GM10248 (cell line): ENCODE results near the gene MLXIP.
"Not testable (repeated sequence)": the region's sequence is repeated elsewhere in the genome, so short reads cannot be mapped to it uniquely, and the experiment has no call there.

Source experiments
- CTCF ChIA-PET: fragments of 300-600 bp; sonication (Branson Sonifier 250); formaldehyde crosslinking; extraction: SDS; loops from one replicate; lab custom pipeline; 2021; ENCODE audit warnings: antibody characterized with exemption; lab: Yijun Ruan, JAX
- POLR2A ChIA-PET: fragments of 350-650 bp; sonication (Branson Sonifier 250); formaldehyde crosslinking; extraction: SDS; loops from one replicate; lab custom pipeline; 2020; ENCODE audit warnings: antibody characterized with exemption; lab: Yijun Ruan, JAX
- DNase-seq: peaks from one replicate; pipeline ENCODE4 v3.0.0; 2012; ENCODE audit errors: extremely low spot score
- CTCF ChIP-seq: IDR thresholded peaks from 2 replicates; pipeline ENCODE4 v1.5.1; 2012; ENCODE audit warnings: mild to moderate bottlenecking, low read depth; ENCODE audit errors: extremely low read depth, missing control alignments, control extremely low read depth

The MLXIP gene

GRCh38 chr12:122031342-122032216 is 47.0 kb upstream of the MLXIP start:
- TF ChIP-seq CTCF = peak; percentile 54
- DNase-seq = peak; percentile 70
- ChIA-PET POLR2A (no interaction called here), CTCF (interaction anchor here (0.8 to 2.4 kb wide), 6 partner anchors 8 to 237 kb away, joined by 3 to 8 read pairs (median 4); partner anchors contain the start of gene CFAP251)

GRCh38 chr12:122032580-122032979 is 46.0 kb upstream of the MLXIP start:
- CTCF ChIA-PET = interaction anchor here (0.8 to 2.4 kb wide), 6 partner anchors 9 to 238 kb away, joined by 3 to 8 read pairs (median 4); no protein-coding TSS in a partner anchor
- TF ChIP-seq CTCF = no peak
- POLR2A ChIA-PET = no interaction called here
- DNase-seq = no peak

- DNase-seq = no peak
- ChIA-PET CTCF (interaction anchor here (1.0 kb wide), 1 partner anchor 29 kb away, joined by 3 read pairs; no protein-coding TSS in a partner anchor), POLR2A (no interaction called here)
- TF ChIP-seq CTCF = no peak
Observed at GRCh38 chr12:122035292-122035691, 43.3 kb upstream of the MLXIP start.

- no peak for TF ChIP-seq CTCF
- no peak for DNase-seq
- CTCF ChIA-PET = interaction anchor here (0.6 to 1.7 kb wide), 4 partner anchors 12 to 80 kb away, joined by 3 to 5 read pairs (median 3); no protein-coding TSS in a partner anchor
- POLR2A ChIA-PET = no interaction called here
Observed at GRCh38 chr12:122036153-122036552, 42.4 kb upstream of the MLXIP start.

- ChIA-PET CTCF (no interaction called here), POLR2A (no interaction called here)
- no peak for TF ChIP-seq CTCF
- no peak for DNase-seq
Observed at GRCh38 chr12:122040579-122041386, 37.8 kb upstream of the MLXIP start.

GRCh38 chr12:122041458-122041857 is 37.1 kb upstream of the MLXIP start:
- POLR2A ChIA-PET, DNase-seq: not testable (repeated sequence)
- CTCF ChIA-PET = interaction anchor here (1.3 kb wide), 1 partner anchor 9 kb away, joined by 4 read pairs; no protein-coding TSS in a partner anchor

- POLR2A ChIA-PET = no interaction called here
Observed at GRCh38 chr12:122042910-122043309, 35.6 kb upstream of the MLXIP start.

More at GRCh38 chr12:122042910-122043309, 35.6 kb upstream of the MLXIP start:
- no peak for TF ChIP-seq CTCF
- CTCF ChIA-PET = interaction anchor here (1.3 to 4.3 kb wide), 3 partner anchors 8 to 80 kb away, joined by 4 to 20 read pairs (median 10); no protein-coding TSS in a partner anchor
- no peak for DNase-seq
